Small intestine (tissue), 7 donors: ENCODE results near the gene ZBTB2. TPM values are rescaled to one million over a fixed set of nuclear protein-coding genes. Genes with fewer than 3 reads are reported as not detected.
A peak's percentile ranks its signal among the peaks of the same experiment; 100 is the strongest.
"Not testable (repeated sequence)": the region's sequence is repeated elsewhere in the genome, so short reads cannot be mapped to it uniquely, and the experiment has no call there.

ENCODE experiments used
- DNase-seq, 2 donors: peaks; one replicate each; pipeline versions ENCODE4 v3.0.0 to v3.0.0-alpha.2; 2013
- FAIRE-seq: peaks from 2 replicates; lab custom pipeline; 2012; peaks lifted over from hg19 to GRCh38; lab: Jason Lieb, UNC
- H3K27ac ChIP-seq, 3 donors: one replicate each; pipeline ENCODE4 v1.5.1; 2013; ENCODE audit warnings: low read length in 2 of 3, mild to moderate bottlenecking in 2 of 3, control low read depth in 1 of 3, inconsistent platforms in 1 of 3, low read depth in 1 of 3, moderate library complexity in 1 of 3
- H3K27me3 ChIP-seq, 3 donors: one replicate each; pipeline ENCODE4 v1.6.1; 2013; ENCODE audit warnings: low read length in 3 of 3, inconsistent platforms in 1 of 3; ENCODE audit not compliant: control insufficient read depth in 3 of 3, insufficient read depth in 3 of 3
- H3K36me3 ChIP-seq, 3 donors: one replicate each; pipeline ENCODE4 v1.6.1; 2013; ENCODE audit warnings: low read length in 3 of 3, inconsistent platforms in 1 of 3, low read depth in 1 of 3, mild to moderate bottlenecking in 1 of 3, moderate library complexity in 1 of 3; ENCODE audit not compliant: control insufficient read depth in 3 of 3, insufficient read depth in 2 of 3
- H3K4me1 ChIP-seq, 3 donors: one replicate each; pipeline ENCODE4 v1.6.1; 2013; ENCODE audit warnings: low read length in 2 of 3, inconsistent platforms in 1 of 3, low read depth in 1 of 3, mild to moderate bottlenecking in 1 of 3, moderate library complexity in 1 of 3; ENCODE audit not compliant: control insufficient read depth in 3 of 3, insufficient read depth in 2 of 3
- H3K4me3 ChIP-seq, 3 donors: one replicate each; pipeline ENCODE4 v1.5.1; 2013; ENCODE audit warnings: low read length in 3 of 3, control low read depth in 1 of 3, inconsistent platforms in 1 of 3, low read depth in 1 of 3, mild to moderate bottlenecking in 1 of 3, moderate library complexity in 1 of 3
- H3K9me3 ChIP-seq, 2 donors: one replicate each; pipeline ENCODE4 v1.6.1; 2013; ENCODE audit warnings: low read depth in 1 of 2, low read length in 1 of 2; ENCODE audit not compliant: control insufficient read depth in 2 of 2, insufficient read depth in 1 of 2
- WGBS, 3 donors: extraction: QIAGEN DNeasy Blood & Tissue Kit; methylation state at CpG; one replicate each; pipeline ENCODE4 v1.1.7; 2013; 5-methylcytosine and 5-hydroxymethylcytosine counted together
- polyA plus RNA-seq, 4 donors: library from polyadenylated mRNA; stranded (reverse) in 3 of 4; unstranded in 1 of 4; fragments of 200-250 nt in 3 of 4; fragments of 120-200 nt in 1 of 4; gene quantifications; one replicate each; pipeline versions ENCODE4 v1.2.1 to v1.2.3, GENCODE V29; 2013
- donor health status: healthy with polysubstance abuse.
- donor health status: control.
- donor health status: control.
- donor health status: Bipolar disorder and iron deficiency.
- donor health status: healthy.

The ZBTB2 gene
- polyA plus RNA-seq, 4 donors: 7.1 to 14.7 (median 8.4) TPM

- peaks cover 0 to 17% (median 0%) of the 10 kb centered on the region in 3 donors for H3K36me3 ChIP-seq
- FAIRE-seq (no peak), DNase-seq (no peak)
- no peaks in the 10 kb centered on the region for H3K9me3 ChIP-seq
- no peak overlapping the region for H3K27ac ChIP-seq
- 89 to 90% (median 89%) methylated on average over 19 of the region's 19 CpGs for WGBS, 3 donors
- H3K4me1 ChIP-seq: no peaks in the 10 kb centered on the region
- no peak overlapping the region for H3K4me3 ChIP-seq
- no peaks in the 10 kb centered on the region for H3K27me3 ChIP-seq
Observed at GRCh38 chr6:151349651-151350270, 41.6 kb downstream of the ZBTB2 start.

GRCh38 chr6:151342750-151343149 lies 48.6 kb downstream of the ZBTB2 start:
- H3K36me3 ChIP-seq, FAIRE-seq, H3K4me1 ChIP-seq, H3K27ac ChIP-seq, H3K27me3 ChIP-seq, H3K4me3 ChIP-seq, DNase-seq, H3K9me3 ChIP-seq: not testable (repeated sequence)
- 88 to 90% (median 89%) methylated on average over 10 of the region's 10 CpGs for WGBS, 3 donors

GRCh38 chr6:151341476-151342195 lies 49.7 kb downstream of the ZBTB2 start:
- H3K36me3 ChIP-seq: peaks cover 0 to 7% (median 0%) of the 10 kb centered on the region in 3 donors
- no peaks in the 10 kb centered on the region for H3K9me3 ChIP-seq
- DNase-seq (no peak), FAIRE-seq (no peak)
- H3K4me3 ChIP-seq: no peak overlapping the region
- no peak overlapping the region for H3K27ac ChIP-seq
- no peaks in the 10 kb centered on the region for H3K27me3 ChIP-seq
- WGBS, 3 donors: 95 to 96% (median 96%) methylated on average over 39 to 52 of the region's 52 CpGs
- H3K4me1 ChIP-seq: no peaks in the 10 kb centered on the region

GRCh38 chr6:151340219-151340978 lies 51.0 kb downstream of the ZBTB2 start:
- FAIRE-seq (no peak), DNase-seq (peak in 1 of 2 donors; percentile 10)
- Histone ChIP-seq H3K36me3 (peaks cover 0 to 7% (median 0%) of the 10 kb centered on the region in 3 donors), H3K9me3 (no peaks in the 10 kb centered on the region), H3K4me1 (no peaks in the 10 kb centered on the region), H3K4me3 (no peak overlapping the region), H3K27ac (no peak overlapping the region), H3K27me3 (no peaks in the 10 kb centered on the region)
- 79 to 84% (median 81%) methylated on average over 15 of the region's 15 CpGs for WGBS, 3 donors

- H3K36me3 ChIP-seq: peaks cover 0 to 7% (median 0%) of the 10 kb centered on the region in 3 donors
- WGBS, 3 donors: 49 to 68% (median 55%) methylated on average over 4 of the region's 4 CpGs
- H3K27me3 ChIP-seq: no peaks in the 10 kb centered on the region
- H3K4me1 ChIP-seq: no peaks in the 10 kb centered on the region
- FAIRE-seq: no peak
- H3K4me3 ChIP-seq: no peak overlapping the region
- H3K27ac ChIP-seq: no peak overlapping the region
- no peaks in the 10 kb centered on the region for H3K9me3 ChIP-seq
- peak in 1 of 2 donors; percentile 10 for DNase-seq
Observed at GRCh38 chr6:151339369-151339768, 52.0 kb downstream of the ZBTB2 start.

- peaks cover 0 to 7% (median 0%) of the 10 kb centered on the region in 3 donors for H3K36me3 ChIP-seq
- FAIRE-seq (no peak), DNase-seq (no peak)
- no peak overlapping the region for H3K27ac ChIP-seq
- 83 to 85% (median 85%) methylated on average over 11 of the region's 11 CpGs for WGBS, 3 donors
- no peaks in the 10 kb centered on the region for H3K4me1 ChIP-seq
- H3K27me3 ChIP-seq: no peaks in the 10 kb centered on the region
- no peak overlapping the region for H3K4me3 ChIP-seq
- H3K9me3 ChIP-seq: no peaks in the 10 kb centered on the region
Observed at GRCh38 chr6:151338651-151339200, 52.6 kb downstream of the ZBTB2 start.

- no peaks in the 10 kb centered on the region for H3K9me3 ChIP-seq
- DNase-seq (no peak), FAIRE-seq (no peak)
- H3K36me3 ChIP-seq: no peaks in the 10 kb centered on the region
- no peak overlapping the region for H3K4me3 ChIP-seq
- H3K27me3 ChIP-seq: no peaks in the 10 kb centered on the region
- H3K4me1 ChIP-seq: no peaks in the 10 kb centered on the region
- H3K27ac ChIP-seq: no peak overlapping the region
Observed at GRCh38 chr6:151335930-151336329, 55.4 kb downstream of the ZBTB2 start.

GRCh38 chr6:151330130-151330696 lies 61.1 kb downstream of the ZBTB2 start:
- Histone ChIP-seq H3K27me3 (peaks cover 0 to 8% (median 0%) of the 10 kb centered on the region in 3 donors), H3K9me3 (no peaks in the 10 kb centered on the region), H3K36me3 (no peaks in the 10 kb centered on the region), H3K27ac (no peak overlapping the region), H3K4me1 (peaks cover 0 to 2% (median 0%) of the 10 kb centered on the region in 3 donors), H3K4me3 (no peak overlapping the region)
- no peak for DNase-seq
- WGBS, 3 donors: 60 to 68% (median 61%) methylated on average over 6 of the region's 6 CpGs
- no peak for FAIRE-seq
